Erythroblast (primary cell): ENCODE results near the gene KMT2C.

Source experiments
- GATA1 ChIP-seq: IDR thresholded peaks from 2 replicates; pipeline ENCODE4 v1.6.1; 2011; ENCODE audit warnings: low read depth, mild to moderate bottlenecking, control low read depth, low read length, moderate library complexity
- POLR2A ChIP-seq: IDR thresholded peaks from 2 replicates; pipeline ENCODE4 v1.6.1; 2011; ENCODE audit warnings: mild to moderate bottlenecking, low read length

DNA sequence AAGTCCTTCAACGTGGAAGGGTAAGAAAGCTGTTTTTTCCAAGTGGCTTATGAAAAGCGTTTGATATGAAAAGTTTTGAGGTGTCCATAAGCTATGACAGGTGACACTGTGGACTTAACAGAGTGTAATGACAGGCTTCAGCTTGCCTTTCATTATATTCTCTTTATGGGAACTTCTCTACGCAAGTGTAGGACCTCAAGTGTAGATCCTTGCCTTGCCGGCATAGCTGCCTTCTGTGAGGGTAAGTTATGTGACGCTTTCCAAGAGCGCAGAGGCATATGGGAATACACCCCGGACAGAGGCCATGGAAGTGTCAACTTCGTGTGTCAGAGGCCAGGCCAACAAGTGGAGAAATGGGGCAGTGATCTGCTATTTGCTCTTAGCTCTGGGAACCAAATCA lies 318.4 kb downstream of the KMT2C start:
- TF ChIP-seq POLR2A (no peak), GATA1 (no peak)
